ENCODE results near the gene NAAA. TPM values are rescaled to one million over a fixed set of nuclear protein-coding genes. Genes with fewer than 3 reads are reported as not detected.

Gene NAAA
- total and polyA plus RNA-seq, 2 of the 13 experiments (the other 11 are each of a cell fraction or from before 2014, with no cell fraction given), result 22.4 to 24.6 TPM

DNA sequence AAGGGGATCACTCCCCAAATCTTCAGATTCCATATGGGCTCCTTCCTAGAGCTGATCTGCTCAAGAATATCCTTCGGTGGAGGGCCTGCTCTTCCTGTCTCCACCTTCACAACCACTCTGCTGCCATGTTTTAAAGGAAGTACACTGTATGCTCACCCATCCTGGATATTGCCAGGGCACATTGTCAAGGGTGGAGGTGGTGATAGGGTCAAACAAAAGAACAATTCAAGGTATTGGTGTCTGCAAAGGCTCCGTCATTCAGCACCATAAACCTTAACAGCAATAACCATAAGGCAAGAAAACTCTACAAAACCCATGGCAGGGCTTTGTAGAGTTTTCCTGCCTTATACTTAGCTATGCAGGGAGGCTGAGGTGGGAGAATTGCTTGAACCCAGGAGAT lies 18.9 kb downstream of the NAAA start:
- TF ChIP-seq, protein P1, sequence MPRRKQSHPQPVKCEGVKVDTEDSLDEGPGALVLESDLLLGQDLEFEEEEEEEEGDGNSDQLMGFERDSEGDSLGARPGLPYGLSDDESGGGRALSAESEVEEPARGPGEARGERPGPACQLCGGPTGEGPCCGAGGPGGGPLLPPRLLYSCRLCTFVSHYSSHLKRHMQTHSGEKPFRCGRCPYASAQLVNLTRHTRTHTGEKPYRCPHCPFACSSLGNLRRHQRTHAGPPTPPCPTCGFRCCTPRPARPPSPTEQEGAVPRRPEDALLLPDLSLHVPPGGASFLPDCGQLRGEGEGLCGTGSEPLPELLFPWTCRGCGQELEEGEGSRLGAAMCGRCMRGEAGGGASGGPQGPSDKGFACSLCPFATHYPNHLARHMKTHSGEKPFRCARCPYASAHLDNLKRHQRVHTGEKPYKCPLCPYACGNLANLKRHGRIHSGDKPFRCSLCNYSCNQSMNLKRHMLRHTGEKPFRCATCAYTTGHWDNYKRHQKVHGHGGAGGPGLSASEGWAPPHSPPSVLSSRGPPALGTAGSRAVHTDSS (CRISPR knock-in tag; conservative IDR thresholded peaks at IDR 0.05), result no peak
- TF ChIP-seq, protein P2, sequence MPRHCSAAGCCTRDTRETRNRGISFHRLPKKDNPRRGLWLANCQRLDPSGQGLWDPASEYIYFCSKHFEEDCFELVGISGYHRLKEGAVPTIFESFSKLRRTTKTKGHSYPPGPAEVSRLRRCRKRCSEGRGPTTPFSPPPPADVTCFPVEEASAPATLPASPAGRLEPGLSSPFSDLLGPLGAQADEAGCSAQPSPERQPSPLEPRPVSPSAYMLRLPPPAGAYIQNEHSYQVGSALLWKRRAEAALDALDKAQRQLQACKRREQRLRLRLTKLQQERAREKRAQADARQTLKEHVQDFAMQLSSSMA (CRISPR knock-in tag; IDR thresholded peaks at IDR 0.05), result no peak
- no peak for TF ChIP-seq KLF15 (CRISPR knock-in tag; IDR thresholded peaks at IDR 0.05; ENCODE audit: borderline replicate concordance)
- TF ChIP-seq GATAD1 (CRISPR knock-in tag; IDR thresholded peaks at IDR 0.05), result no peak
- no peak for TF ChIP-seq ZNF510 (CRISPR knock-in tag; IDR thresholded peaks at IDR 0.05; ENCODE audit: low read depth)
- no TSS peak for BruUV-seq (replicated peaks)
- no peaks in the 10 kb centered on the region for H3K27me3 ChIP-seq (ENCODE audit: control insufficient read depth in 1 of 2, insufficient read depth in 2 of 2, low read length in 2 of 2)
- H3K4me3 ChIP-seq (replicated peaks in 1 of 3; ENCODE audit: insufficient read depth in 1 of 3, low read depth in 2 of 3, low read length in 3 of 3), result no peak overlapping the region
- H4K20me1 ChIP-seq (ENCODE audit: insufficient read depth, low read length), result no peaks in the 10 kb centered on the region
- H3K4me1 ChIP-seq (ENCODE audit: insufficient read depth, low read length), result peaks cover 24% of the 10 kb centered on the region
- peaks cover 6 to 9% of the 10 kb centered on the region in 2 experiments; a peak in 3 of 5 replicates for H3K36me3 ChIP-seq (replicated peaks in 1 of 2; ENCODE audit: control insufficient read depth in 1 of 2, insufficient read depth in 2 of 2, low read length in 2 of 2)
- H3K79me2 ChIP-seq (ENCODE audit: insufficient read depth, low read length), result no peaks in the 10 kb centered on the region
- in situ Hi-C loops (cut with HindIII; ENCODE audit: extremely low pct_ligation_motif_present, low pct_unique_long_range_greater_than_20kb), result no loop called here
- H3K27ac ChIP-seq (ENCODE audit: extremely low read length, insufficient read depth, low read length), result no peak overlapping the region
- no peak overlapping the region for H3K9ac ChIP-seq (ENCODE audit: insufficient read depth, low read depth, low read length)
- H3K9me3 ChIP-seq (ENCODE audit: low read length), result no peaks in the 10 kb centered on the region
- intact Hi-C loops (cut with micrococcal nuclease; ENCODE audit: unreplicated experiment), result no loop called here
- ATAC-seq (no peak), FAIRE-seq (no peak), DNase-seq (ENCODE audit: low spot score) (no peak)
- POLR2A ChIA-PET, result no interaction called here
- H2AFZ ChIP-seq (ENCODE audit: low read length), result no peak overlapping the region
- CTCF ChIA-PET (ENCODE audit: low intra/inter-chr PET ratio, low total read pairs), result no interaction called here
- WGBS (ENCODE audit: low lambda C conversion rate), result 100% methylated on average over 2 of the region's 2 CpGs
- no peak overlapping the region for H3K4me2 ChIP-seq (ENCODE audit: low read depth, low read length)

DNA sequence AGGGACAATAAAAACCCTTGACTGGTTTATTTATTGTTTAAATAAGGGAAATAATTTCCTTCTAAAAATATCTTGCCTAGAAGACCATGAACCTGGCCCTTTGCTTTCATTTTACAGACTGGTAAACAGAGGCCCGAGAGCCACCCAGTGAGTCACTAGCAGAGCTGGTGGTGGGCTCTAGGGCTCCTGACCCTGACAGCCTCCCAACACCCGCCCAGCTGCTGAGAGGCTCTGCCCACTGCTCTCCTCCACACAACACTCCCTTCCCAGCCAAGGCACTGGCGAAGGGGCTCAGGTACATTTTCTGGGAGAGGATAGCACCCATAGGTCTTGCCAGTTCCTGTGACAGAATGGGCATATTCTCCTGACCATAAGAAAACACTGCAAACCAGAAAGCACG lies 20.5 kb downstream of the NAAA start:
- Histone ChIP-seq H3K4me3 (replicated peaks in 1 of 3; ENCODE audit: insufficient read depth in 1 of 3, low read depth in 2 of 3, low read length in 3 of 3) (no peak overlapping the region), H3K27me3 (ENCODE audit: control insufficient read depth in 1 of 2, insufficient read depth in 2 of 2, low read length in 2 of 2) (no peaks in the 10 kb centered on the region), H3K27ac (ENCODE audit: extremely low read length, insufficient read depth, low read length) (no peak overlapping the region), H3K9ac (ENCODE audit: insufficient read depth, low read depth, low read length) (no peak overlapping the region), H3K36me3 (replicated peaks in 1 of 2; ENCODE audit: control insufficient read depth in 1 of 2, insufficient read depth in 2 of 2, low read length in 2 of 2) (peaks cover 6 to 9% of the 10 kb centered on the region in 2 experiments; a peak in 3 of 5 replicates), H3K9me3 (ENCODE audit: low read length) (no peaks in the 10 kb centered on the region), H2AFZ (ENCODE audit: low read length) (no peak overlapping the region), H3K4me1 (ENCODE audit: insufficient read depth, low read length) (peaks cover 24% of the 10 kb centered on the region), H4K20me1 (ENCODE audit: insufficient read depth, low read length) (no peaks in the 10 kb centered on the region), H3K79me2 (ENCODE audit: insufficient read depth, low read length) (no peaks in the 10 kb centered on the region), H3K4me2 (ENCODE audit: low read depth, low read length) (no peak overlapping the region)
- ChIA-PET POLR2A (no interaction called here), CTCF (ENCODE audit: low intra/inter-chr PET ratio, low total read pairs) (no interaction called here)
- no peak for ATAC-seq
- in situ Hi-C loops (cut with HindIII; ENCODE audit: extremely low pct_ligation_motif_present, low pct_unique_long_range_greater_than_20kb), result no loop called here
- FAIRE-seq, result no peak
- BruUV-seq (replicated peaks), result no TSS peak
- 100% methylated on average over 3 of the region's 4 CpGs for WGBS (ENCODE audit: low lambda C conversion rate)
- intact Hi-C loops (cut with micrococcal nuclease; ENCODE audit: unreplicated experiment), result no loop called here
- DNase-seq (ENCODE audit: low spot score), result no peak
- no peak for TF ChIP-seq ZNF780A (CRISPR knock-in tag; IDR thresholded peaks at IDR 0.05)
- TF ChIP-seq, protein P3, sequence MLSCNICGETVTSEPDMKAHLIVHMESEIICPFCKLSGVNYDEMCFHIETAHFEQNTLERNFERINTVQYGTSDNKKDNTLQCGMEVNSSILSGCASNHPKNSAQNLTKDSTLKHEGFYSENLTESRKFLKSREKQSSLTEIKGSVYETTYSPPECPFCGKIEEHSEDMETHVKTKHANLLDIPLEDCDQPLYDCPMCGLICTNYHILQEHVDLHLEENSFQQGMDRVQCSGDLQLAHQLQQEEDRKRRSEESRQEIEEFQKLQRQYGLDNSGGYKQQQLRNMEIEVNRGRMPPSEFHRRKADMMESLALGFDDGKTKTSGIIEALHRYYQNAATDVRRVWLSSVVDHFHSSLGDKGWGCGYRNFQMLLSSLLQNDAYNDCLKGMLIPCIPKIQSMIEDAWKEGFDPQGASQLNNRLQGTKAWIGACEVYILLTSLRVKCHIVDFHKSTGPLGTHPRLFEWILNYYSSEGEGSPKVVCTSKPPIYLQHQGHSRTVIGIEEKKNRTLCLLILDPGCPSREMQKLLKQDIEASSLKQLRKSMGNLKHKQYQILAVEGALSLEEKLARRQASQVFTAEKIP (CRISPR knock-in tag; IDR thresholded peaks at IDR 0.05; ENCODE audit: borderline replicate concordance), result no peak
- TF ChIP-seq, protein P4, sequence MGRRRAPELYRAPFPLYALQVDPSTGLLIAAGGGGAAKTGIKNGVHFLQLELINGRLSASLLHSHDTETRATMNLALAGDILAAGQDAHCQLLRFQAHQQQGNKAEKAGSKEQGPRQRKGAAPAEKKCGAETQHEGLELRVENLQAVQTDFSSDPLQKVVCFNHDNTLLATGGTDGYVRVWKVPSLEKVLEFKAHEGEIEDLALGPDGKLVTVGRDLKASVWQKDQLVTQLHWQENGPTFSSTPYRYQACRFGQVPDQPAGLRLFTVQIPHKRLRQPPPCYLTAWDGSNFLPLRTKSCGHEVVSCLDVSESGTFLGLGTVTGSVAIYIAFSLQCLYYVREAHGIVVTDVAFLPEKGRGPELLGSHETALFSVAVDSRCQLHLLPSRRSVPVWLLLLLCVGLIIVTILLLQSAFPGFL (CRISPR knock-in tag; IDR thresholded peaks at IDR 0.05), result no peak
- TF ChIP-seq ZNF317 (CRISPR knock-in tag; IDR thresholded peaks at IDR 0.05), result no peak
- TF ChIP-seq ZNF451 (CRISPR knock-in tag; IDR thresholded peaks at IDR 0.05), result no peak
- no peak for TF ChIP-seq SIX4 (CRISPR knock-in tag; IDR thresholded peaks at IDR 0.05)
- TF ChIP-seq BORCS8-MEF2B (CRISPR knock-in tag; IDR thresholded peaks at IDR 0.05), result no peak

Data from HepG2 (cell line).